Choroid plexus epithelial cell (primary cell): Measurements from ENCODE around the gene IGF1.

Experiments used
- DNase-seq: peaks from one replicate; pipeline ENCODE4 v3.0.0-alpha.2; 2010; ENCODE audit warnings: low read depth
- H3K4me3 ChIP-seq: 2 replicates; pipeline ENCODE4 v1.5.1; 2011; ENCODE audit warnings: low read depth, mild to moderate bottlenecking, control low read depth, low read length, moderate library complexity
- CTCF ChIP-seq: conservative IDR thresholded peaks from 2 replicates; pipeline ENCODE4 v1.5.1; 2011; ENCODE audit warnings: low read depth, mild to moderate bottlenecking, control low read depth, inconsistent platforms, low read length, moderate library complexity

Gene IGF1

GRCh38 chr12:102465762-102466560, 14.4 kb downstream of the IGF1 start:
- no peak for DNase-seq
- no peak for TF ChIP-seq CTCF
- H3K4me3 ChIP-seq: no peak overlapping the region

DNA sequence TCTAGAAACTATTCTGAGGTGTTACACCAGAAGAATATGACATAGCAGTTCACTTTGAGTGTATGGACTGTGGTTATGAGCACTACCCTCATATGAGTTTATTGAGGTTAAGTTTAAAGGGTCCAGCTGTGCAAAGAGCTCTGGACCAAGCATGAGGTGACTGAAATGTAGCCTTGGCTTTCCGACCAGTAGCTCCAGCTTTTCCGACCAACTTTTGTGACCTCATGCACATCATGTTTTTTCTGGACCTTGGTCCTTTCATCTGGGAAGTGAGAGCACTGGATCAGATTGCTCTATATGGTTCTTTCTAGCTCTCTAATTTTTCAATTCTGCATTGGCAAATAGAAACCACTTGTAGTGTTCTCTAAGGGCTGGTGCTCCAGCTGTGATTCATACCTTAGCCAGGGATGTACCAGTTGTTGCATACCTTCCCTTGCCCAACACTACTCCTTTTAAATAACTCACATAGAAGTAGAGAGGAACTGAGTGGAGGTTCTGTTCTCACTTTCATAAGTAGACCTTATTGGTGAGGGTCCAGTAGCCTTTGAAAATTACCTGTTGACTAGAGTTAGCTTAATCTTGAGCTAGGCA, 16.6 kb downstream of the IGF1 start:
- H3K4me3 ChIP-seq: no peak overlapping the region
- TF ChIP-seq CTCF: no peak
- no peak for DNase-seq

GRCh38 chr12:102462795-102463465, 17.4 kb downstream of the IGF1 start:
- no peak overlapping the region for H3K4me3 ChIP-seq
- peak; percentile 30 for DNase-seq
- TF ChIP-seq CTCF: no peak

- no peak overlapping the region for H3K4me3 ChIP-seq
- no peak for DNase-seq
- TF ChIP-seq CTCF: no peak
Measured at GRCh38 chr12:102462386-102462785, 18.0 kb downstream of the IGF1 start.

DNA sequence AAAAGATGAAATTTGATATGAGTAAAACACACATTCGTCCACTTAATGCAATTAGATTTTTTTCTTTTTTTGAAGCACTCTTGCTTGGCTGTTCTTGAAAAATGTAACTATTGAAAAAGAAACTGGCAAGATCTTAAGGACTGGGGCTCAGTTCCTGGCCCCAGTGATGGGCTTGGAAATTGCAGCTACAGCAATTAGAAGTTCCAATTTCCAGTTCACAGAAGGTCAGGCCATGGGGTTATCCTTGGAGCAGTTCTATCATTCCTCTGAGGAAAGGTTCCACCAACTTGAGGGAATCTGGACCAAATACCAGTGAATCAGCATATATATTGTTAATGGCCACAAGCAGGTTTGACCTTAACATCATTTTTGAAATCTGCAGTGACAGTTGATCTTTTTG, 18.9 kb downstream of the IGF1 start:
- no peak for TF ChIP-seq CTCF

GRCh38 chr12:102459314-102459713, 21.0 kb downstream of the IGF1 start:
- H3K4me3 ChIP-seq: no peak overlapping the region
- TF ChIP-seq CTCF: no peak
- DNase-seq: no peak

More for the DNA sequence above, 18.9 kb downstream of the IGF1 start:
- no peak for DNase-seq
- H3K4me3 ChIP-seq: no peak overlapping the region
